Measurements from ENCODE around the gene RPL27. TPM values are rescaled to one million over a fixed set of nuclear protein-coding genes. Genes with fewer than 3 reads are reported as not detected.

Gene RPL27
- total and polyA plus RNA-seq, 2 of the 13 experiments (the other 11 are each of a cell fraction or from before 2014, with no cell fraction given), result 1,585 to 5,840 TPM

DNA sequence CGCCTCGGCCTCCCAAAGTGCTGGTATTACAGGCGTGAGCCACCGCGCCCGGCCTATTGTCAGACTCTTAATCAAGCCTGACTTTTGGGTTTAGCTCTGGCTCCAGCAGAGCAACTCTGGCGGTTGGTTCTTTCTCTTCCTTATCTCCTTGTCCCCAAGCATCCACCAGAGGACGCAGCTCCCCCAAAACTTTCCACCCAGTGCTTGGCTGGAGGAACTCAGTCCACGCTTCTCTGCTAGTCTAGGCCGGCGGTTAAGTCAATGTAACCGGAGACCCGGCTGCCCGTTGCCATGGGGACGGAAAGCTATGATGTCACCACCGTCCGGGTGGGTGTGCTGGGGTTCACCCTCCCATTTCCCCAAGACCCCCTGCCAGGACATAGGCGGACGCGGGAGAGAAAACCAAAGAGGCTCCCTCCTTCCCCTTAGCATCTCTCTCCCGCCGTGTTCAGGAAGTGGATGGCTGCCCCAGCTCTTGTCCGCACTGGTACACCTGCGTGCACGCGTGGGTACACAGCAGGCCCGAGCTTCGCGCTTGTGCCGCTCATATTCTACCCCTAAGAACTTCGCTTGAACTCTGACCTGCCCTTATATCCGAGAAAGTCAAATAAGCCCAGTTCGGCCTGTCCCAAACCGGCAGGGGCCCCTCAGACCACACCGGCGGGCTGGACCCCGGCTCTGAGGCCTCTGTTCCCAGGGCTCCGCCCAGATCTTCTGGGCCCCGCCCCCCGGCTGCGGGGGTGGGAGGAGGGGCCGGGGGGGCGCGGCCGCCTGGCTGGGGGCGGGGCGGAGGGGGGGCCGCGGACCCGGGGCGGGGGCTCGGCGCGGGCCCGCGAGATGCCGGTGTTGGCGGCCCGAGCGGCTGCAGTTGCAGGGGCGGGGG is 26.4 kb downstream of the RPL27 start, which contains the start of gene RND2 (continued):
- TF ChIP-seq, protein P1, sequence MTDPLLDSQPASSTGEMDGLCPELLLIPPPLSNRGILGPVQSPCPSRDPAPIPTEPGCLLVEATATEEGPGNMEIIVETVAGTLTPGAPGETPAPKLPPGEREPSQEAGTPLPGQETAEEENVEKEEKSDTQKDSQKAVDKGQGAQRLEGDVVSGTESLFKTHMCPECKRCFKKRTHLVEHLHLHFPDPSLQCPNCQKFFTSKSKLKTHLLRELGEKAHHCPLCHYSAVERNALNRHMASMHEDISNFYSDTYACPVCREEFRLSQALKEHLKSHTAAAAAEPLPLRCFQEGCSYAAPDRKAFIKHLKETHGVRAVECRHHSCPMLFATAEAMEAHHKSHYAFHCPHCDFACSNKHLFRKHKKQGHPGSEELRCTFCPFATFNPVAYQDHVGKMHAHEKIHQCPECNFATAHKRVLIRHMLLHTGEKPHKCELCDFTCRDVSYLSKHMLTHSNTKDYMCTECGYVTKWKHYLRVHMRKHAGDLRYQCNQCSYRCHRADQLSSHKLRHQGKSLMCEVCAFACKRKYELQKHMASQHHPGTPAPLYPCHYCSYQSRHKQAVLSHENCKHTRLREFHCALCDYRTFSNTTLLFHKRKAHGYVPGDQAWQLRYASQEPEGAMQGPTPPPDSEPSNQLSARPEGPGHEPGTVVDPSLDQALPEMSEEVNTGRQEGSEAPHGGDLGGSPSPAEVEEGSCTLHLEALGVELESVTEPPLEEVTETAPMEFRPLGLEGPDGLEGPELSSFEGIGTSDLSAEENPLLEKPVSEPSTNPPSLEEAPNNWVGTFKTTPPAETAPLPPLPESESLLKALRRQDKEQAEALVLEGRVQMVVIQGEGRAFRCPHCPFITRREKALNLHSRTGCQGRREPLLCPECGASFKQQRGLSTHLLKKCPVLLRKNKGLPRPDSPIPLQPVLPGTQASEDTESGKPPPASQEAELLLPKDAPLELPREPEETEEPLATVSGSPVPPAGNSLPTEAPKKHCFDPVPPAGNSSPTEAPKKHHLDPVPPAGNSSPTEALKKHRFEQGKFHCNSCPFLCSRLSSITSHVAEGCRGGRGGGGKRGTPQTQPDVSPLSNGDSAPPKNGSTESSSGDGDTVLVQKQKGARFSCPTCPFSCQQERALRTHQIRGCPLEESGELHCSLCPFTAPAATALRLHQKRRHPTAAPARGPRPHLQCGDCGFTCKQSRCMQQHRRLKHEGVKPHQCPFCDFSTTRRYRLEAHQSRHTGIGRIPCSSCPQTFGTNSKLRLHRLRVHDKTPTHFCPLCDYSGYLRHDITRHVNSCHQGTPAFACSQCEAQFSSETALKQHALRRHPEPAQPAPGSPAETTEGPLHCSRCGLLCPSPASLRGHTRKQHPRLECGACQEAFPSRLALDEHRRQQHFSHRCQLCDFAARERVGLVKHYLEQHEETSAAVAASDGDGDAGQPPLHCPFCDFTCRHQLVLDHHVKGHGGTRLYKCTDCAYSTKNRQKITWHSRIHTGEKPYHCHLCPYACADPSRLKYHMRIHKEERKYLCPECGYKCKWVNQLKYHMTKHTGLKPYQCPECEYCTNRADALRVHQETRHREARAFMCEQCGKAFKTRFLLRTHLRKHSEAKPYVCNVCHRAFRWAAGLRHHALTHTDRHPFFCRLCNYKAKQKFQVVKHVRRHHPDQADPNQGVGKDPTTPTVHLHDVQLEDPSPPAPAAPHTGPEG (CRISPR knock-in tag; IDR thresholded peaks at IDR 0.05), result 0 out of 2 replicates have a peak, but pooled peaks have one; percentile 30
- TF ChIP-seq, protein P2, sequence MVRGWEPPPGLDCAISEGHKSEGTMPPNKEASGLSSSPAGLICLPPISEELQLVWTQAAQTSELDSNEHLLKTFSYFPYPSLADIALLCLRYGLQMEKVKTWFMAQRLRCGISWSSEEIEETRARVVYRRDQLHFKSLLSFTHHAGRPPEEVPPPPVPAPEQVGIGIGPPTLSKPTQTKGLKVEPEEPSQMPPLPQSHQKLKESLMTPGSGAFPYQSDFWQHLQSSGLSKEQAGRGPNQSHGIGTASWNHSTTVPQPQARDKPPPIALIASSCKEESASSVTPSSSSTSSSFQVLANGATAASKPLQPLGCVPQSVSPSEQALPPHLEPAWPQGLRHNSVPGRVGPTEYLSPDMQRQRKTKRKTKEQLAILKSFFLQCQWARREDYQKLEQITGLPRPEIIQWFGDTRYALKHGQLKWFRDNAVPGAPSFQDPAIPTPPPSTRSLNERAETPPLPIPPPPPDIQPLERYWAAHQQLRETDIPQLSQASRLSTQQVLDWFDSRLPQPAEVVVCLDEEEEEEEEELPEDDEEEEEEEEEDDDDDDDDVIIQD (CRISPR knock-in tag; IDR thresholded peaks at IDR 0.05; ENCODE audit: low read depth), result peak; percentile 66

DNA sequence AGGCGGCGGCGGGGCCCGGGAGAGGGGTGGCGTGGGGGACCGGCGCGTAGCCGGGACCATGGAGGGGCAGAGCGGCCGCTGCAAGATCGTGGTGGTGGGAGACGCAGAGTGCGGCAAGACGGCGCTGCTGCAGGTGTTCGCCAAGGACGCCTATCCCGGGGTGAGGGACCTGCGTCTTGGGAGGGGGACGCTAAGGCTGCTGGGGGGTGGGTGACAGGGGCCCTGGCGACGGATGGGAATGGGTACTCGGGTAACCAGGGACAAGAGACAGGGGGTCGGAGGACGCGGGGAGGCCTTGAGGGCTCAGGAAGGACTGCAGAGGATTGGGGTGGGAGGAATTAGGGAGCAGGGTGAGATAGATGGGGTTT is 27.1 kb downstream of the RPL27 start:
- no peaks in the 10 kb centered on the region; a peak in 1 of 5 replicates for H3K27me3 ChIP-seq (ENCODE audit: control insufficient read depth in 1 of 2, insufficient read depth in 2 of 2, low read length in 2 of 2)
- H2AFZ ChIP-seq (ENCODE audit: low read length), result no peak overlapping the region
- H3K79me2 ChIP-seq (ENCODE audit: insufficient read depth, low read length), result peaks cover 12% of the 10 kb centered on the region
- H3K9me3 ChIP-seq (ENCODE audit: low read length), result no peaks in the 10 kb centered on the region
- no peak for DNase-seq (ENCODE audit: low spot score)
- no TSS peak for BruUV-seq (replicated peaks)
- H3K27ac ChIP-seq (ENCODE audit: extremely low read length, insufficient read depth, low read length), result no peak overlapping the region
- no peaks in the 10 kb centered on the region for H4K20me1 ChIP-seq (ENCODE audit: insufficient read depth, low read length)
- 0 out of 5 replicates have a peak, but pooled peaks cover 0 to under 1% of the 10 kb centered on the region in 2 experiments for H3K36me3 ChIP-seq (replicated peaks in 1 of 2; ENCODE audit: control insufficient read depth in 1 of 2, insufficient read depth in 2 of 2, low read length in 2 of 2)
- no peak for FAIRE-seq
- intact Hi-C loops (cut with micrococcal nuclease; ENCODE audit: unreplicated experiment) (loop anchor here (2.0 kb wide), 2 partner anchors 94 to 146 kb away; partner anchors contain the start of gene NBR1), in situ Hi-C loops (cut with HindIII; ENCODE audit: extremely low pct_ligation_motif_present, low pct_unique_long_range_greater_than_20kb) (no loop called here)
- no peak overlapping the region for H3K9ac ChIP-seq (ENCODE audit: insufficient read depth, low read depth, low read length)
- 90% methylated on average over 27 of the region's 27 CpGs for WGBS (ENCODE audit: low lambda C conversion rate)
- ATAC-seq, result no peak
- H3K4me1 ChIP-seq (ENCODE audit: insufficient read depth, low read length), result peaks cover 61% of the 10 kb centered on the region
- ChIA-PET CTCF (ENCODE audit: low intra/inter-chr PET ratio, low total read pairs) (no interaction called here), POLR2A (interaction anchor here (1.0 to 3.6 kb wide), 4 partner anchors 14 to 100 kb away, joined by 4 to 16 read pairs (median 9); partner anchors contain the start of genes BRCA1 and RPL27)
- no peak overlapping the region for H3K4me3 ChIP-seq (replicated peaks in 1 of 3; ENCODE audit: insufficient read depth in 1 of 3, low read depth in 2 of 3, low read length in 3 of 3)
- H3K4me2 ChIP-seq (ENCODE audit: low read depth, low read length), result no peak overlapping the region
- TF ChIP-seq REST (IDR thresholded peaks at IDR 0.05; ENCODE audit: borderline replicate concordance in 1 of 2, low read depth in 1 of 2, low read length in 2 of 2) (no peak), BATF2 (CRISPR knock-in tag; IDR thresholded peaks at IDR 0.05) (no peak), HMG20B (CRISPR knock-in tag; conservative IDR thresholded peaks at IDR 0.05) (no peak), BCL6 (CRISPR knock-in tag; IDR thresholded peaks at IDR 0.05) (no peak), ZNF160 (CRISPR knock-in tag; IDR thresholded peaks at IDR 0.05) (no peak), ZNF589 (CRISPR knock-in tag; conservative IDR thresholded peaks at IDR 0.05) (0 out of 2 replicates have a peak, but pooled peaks have one; percentile 2)

All from HepG2 (cell line).